Dendritic cell treated with granulocyte-macrophage colony-stimulating factor and Interleukin-4, amounts not matched to agents 40 ng/mL and 50 ng/mL, for 4 days (primary cell): ENCODE results near the gene GALR1.

ENCODE experiments used
- H3K27ac Mint-ChIP-seq: one replicate; pipeline ENCODE4 v1.8.0; 2022; ENCODE audit warnings: mild to moderate bottlenecking, mixed read lengths
- H3K27me3 Mint-ChIP-seq: one replicate; pipeline ENCODE4 v1.8.0; 2022; ENCODE audit warnings: mild to moderate bottlenecking, mixed read lengths
- H3K36me3 Mint-ChIP-seq: one replicate; pipeline ENCODE4 v1.8.0; 2022; ENCODE audit warnings: low read depth, mixed read lengths
- H3K4me1 Mint-ChIP-seq: one replicate; pipeline ENCODE4 v1.8.0; 2022; ENCODE audit warnings: low read depth, mixed read lengths
- H3K4me3 Mint-ChIP-seq: one replicate; pipeline ENCODE4 v1.8.0; 2022; ENCODE audit warnings: mild to moderate bottlenecking, moderate library complexity, mixed read lengths
- H3K9me3 Mint-ChIP-seq: one replicate; pipeline ENCODE4 v1.8.0; 2022; ENCODE audit warnings: mixed read lengths
- intact Hi-C: fragments of 100-400 bp; cut with micrococcal nuclease; formaldehyde crosslinking; loops from one replicate; pipeline ENCODE4 v1.15.0; 2022

The GALR1 gene

DNA sequence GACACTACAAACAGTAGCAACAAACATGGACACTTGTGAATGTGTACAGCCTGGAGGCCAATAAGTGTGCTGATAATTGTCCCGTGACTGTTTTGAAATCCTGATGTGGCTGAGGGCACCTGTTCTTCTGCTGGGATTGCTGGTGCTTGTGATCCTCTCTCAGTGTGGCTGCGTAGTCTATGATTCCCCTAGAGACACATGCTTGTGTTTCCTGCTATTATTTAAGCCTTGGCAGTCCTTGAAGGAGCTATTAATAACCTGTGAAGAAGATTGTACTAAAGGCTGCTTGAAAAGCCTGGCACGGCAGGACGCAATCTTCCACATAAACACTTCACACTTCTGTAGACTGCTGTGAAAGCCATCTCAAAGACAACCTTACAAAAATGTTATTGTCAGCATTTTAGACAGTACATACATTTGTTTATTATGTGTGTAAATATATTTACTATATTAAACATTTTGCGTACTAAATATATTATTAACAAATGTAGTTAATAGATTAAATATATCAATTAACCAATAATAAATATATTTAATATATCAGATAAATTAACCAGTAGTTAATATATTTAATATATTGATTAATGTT lies 71.4 kb downstream of the GALR1 start:
- no peak overlapping the region for H3K27ac Mint-ChIP-seq
- H3K27me3 Mint-ChIP-seq, result peaks cover 10% of the 10 kb centered on the region
- no peak overlapping the region for H3K4me3 Mint-ChIP-seq
- no peaks in the 10 kb centered on the region for H3K9me3 Mint-ChIP-seq
- H3K36me3 Mint-ChIP-seq, result no peaks in the 10 kb centered on the region
- intact Hi-C loops, result no loop called here
- no peaks in the 10 kb centered on the region for H3K4me1 Mint-ChIP-seq

DNA sequence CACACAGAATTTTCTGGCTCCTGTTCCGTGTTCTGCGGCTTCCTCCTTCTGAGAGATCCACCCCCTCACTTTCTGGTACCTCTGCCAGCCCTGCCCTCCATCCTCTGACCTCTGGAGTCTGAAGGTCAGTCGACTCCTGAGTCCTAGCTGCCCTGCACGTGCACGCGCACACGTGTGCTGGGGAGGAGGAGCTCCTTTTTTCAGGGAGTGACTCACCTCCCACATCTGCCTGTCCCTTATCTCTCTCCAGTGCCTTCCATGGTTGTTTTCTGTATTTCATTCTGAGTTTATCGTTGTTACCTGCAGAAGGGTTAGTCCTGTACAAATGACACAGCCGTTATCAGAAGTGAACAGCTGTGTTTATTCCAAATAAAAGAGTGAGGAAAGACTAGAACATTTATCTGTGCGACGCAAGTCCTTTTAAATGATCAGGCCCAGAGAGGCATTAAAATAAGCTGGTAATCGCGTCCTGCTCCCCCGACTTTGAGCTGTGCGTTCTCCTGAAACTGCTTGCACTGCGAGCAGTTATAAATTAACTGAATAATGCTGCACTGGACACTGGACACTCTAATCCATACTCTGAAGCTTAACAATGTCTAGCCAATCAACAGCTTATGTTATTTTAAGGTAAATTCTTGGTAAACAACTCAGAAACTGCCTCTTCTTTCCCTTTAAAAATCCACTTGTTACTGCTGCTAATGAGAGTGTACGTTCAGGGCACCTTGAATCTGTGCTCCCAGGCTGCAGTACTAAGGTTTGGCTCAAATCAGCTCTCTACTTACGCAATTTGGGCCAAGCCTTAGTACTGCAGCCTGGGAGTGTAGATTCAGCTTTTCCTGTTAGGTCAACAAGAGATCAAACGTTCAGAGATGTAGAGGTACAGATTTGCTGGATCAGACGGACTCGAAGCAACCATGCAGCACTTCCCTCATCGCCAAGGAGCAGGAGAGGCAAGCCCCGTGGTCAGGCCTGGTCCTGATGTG lies 72.5 kb downstream of the GALR1 start:
- intact Hi-C loops, result no loop called here
- H3K4me3 Mint-ChIP-seq, result no peak overlapping the region
- H3K9me3 Mint-ChIP-seq, result no peaks in the 10 kb centered on the region
- H3K4me1 Mint-ChIP-seq, result no peaks in the 10 kb centered on the region
- H3K27ac Mint-ChIP-seq, result no peak overlapping the region
- H3K27me3 Mint-ChIP-seq, result peaks cover 8% of the 10 kb centered on the region
- H3K36me3 Mint-ChIP-seq, result no peaks in the 10 kb centered on the region

DNA sequence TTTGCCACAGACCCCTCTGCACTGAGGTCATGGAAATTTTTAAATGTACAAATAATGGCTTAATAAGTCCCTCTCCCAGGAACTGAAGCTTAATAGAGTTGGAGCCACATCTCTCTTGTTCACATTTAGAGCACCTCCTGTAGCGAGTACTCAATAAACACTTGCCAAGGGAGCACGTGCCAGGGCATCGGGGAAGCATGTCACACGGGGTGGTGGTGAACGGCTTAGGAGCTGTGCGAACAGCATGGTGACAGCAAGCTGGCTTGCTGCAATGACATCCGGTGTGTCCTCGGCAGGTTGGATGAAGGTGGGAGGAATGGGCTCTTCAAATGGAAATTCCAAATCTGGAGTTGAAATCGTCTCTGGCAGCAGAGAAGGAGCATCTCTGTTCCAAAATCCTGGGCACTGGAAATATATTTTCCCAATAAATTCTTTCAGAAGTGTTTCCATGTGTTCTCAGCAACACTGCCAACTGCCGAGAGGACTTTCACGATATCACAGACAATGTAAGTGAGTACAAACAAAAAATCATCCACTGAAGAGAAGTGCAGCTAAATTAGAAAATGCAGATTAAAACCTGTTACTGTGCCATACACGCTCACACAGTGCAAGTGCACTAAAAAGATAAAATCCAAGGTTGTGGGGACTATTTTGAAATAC lies 74.1 kb downstream of the GALR1 start:
- intact Hi-C loops, result no loop called here
- Mint-ChIP-seq H3K27me3 (peaks cover 8% of the 10 kb centered on the region), H3K4me3 (no peak overlapping the region), H3K36me3 (no peaks in the 10 kb centered on the region), H3K9me3 (no peaks in the 10 kb centered on the region), H3K4me1 (no peaks in the 10 kb centered on the region), H3K27ac (no peak overlapping the region)
